Ishikawa (cell line): Measurements from ENCODE around the gene FBXO4.

Experiments
- CEBPB ChIP-seq: IDR thresholded peaks from 2 replicates; pipeline ENCODE4 v1.6.1; 2012
- CREB1 ChIP-seq: IDR thresholded peaks from 2 replicates; pipeline ENCODE4 v1.6.1; 2012; ENCODE audit warnings: low read depth
- EGR1 ChIP-seq: IDR thresholded peaks from 2 replicates; pipeline ENCODE4 v1.6.1; 2012
- EP300 ChIP-seq: IDR thresholded peaks from 2 replicates; pipeline ENCODE4 v1.6.1; 2012; ENCODE audit warnings: borderline replicate concordance
- FOXM1 ChIP-seq: IDR thresholded peaks from 2 replicates; pipeline ENCODE4 v1.6.1; 2012; ENCODE audit warnings: low read depth, borderline replicate concordance
- NFIC ChIP-seq: IDR thresholded peaks from 2 replicates; pipeline ENCODE4 v1.6.1; 2012
- RAD21 ChIP-seq: IDR thresholded peaks from 2 replicates; pipeline ENCODE4 v1.6.1; 2012; ENCODE audit warnings: low read depth
- REST ChIP-seq: IDR thresholded peaks from 2 replicates; pipeline ENCODE4 v1.6.1; 2012; ENCODE audit warnings: low read depth, mild to moderate bottlenecking
- TAF1 ChIP-seq: IDR thresholded peaks from 2 replicates; pipeline ENCODE4 v1.6.1; 2012; ENCODE audit warnings: low read depth, mild to moderate bottlenecking
- TCF12 ChIP-seq: IDR thresholded peaks from 2 replicates; pipeline ENCODE4 v1.6.1; 2012; ENCODE audit warnings: low read depth
- TEAD4 ChIP-seq: IDR thresholded peaks from 2 replicates; pipeline ENCODE4 v1.6.1; 2012
- YY1 ChIP-seq: IDR thresholded peaks from 2 replicates; pipeline ENCODE4 v1.6.1; 2012; ENCODE audit warnings: low read depth
- ZBTB7A ChIP-seq: IDR thresholded peaks from 2 replicates; pipeline ENCODE4 v1.6.1; 2012; ENCODE audit warnings: low read depth
- TF ChIP-seq, protein P1 (sequence below): IDR thresholded peaks from 2 replicates; pipeline ENCODE4 v1.6.1; 2012
- TF ChIP-seq, protein P2 (sequence below): IDR thresholded peaks from 2 replicates; pipeline ENCODE4 v1.6.1; 2012

FBXO4 gene

GRCh38 chr5:41945332-41945955, 20.4 kb downstream of the FBXO4 start:
- peak; percentile 72; the same call in 1 of the 2 replicates for TF ChIP-seq FOXM1
- TF ChIP-seq TCF12, result peak; percentile 86
- peak; percentile 58; the same call in 1 of the 2 replicates for TF ChIP-seq TEAD4
- peak; percentile 89 for TF ChIP-seq EP300
- TF ChIP-seq, protein P1, sequence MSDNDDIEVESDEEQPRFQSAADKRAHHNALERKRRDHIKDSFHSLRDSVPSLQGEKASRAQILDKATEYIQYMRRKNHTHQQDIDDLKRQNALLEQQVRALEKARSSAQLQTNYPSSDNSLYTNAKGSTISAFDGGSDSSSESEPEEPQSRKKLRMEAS, result peak; percentile 32
- 0 out of 2 replicates have a peak, but pooled peaks have one; percentile 5 for TF ChIP-seq CEBPB
- TF ChIP-seq NFIC, result peak; percentile 80

DNA sequence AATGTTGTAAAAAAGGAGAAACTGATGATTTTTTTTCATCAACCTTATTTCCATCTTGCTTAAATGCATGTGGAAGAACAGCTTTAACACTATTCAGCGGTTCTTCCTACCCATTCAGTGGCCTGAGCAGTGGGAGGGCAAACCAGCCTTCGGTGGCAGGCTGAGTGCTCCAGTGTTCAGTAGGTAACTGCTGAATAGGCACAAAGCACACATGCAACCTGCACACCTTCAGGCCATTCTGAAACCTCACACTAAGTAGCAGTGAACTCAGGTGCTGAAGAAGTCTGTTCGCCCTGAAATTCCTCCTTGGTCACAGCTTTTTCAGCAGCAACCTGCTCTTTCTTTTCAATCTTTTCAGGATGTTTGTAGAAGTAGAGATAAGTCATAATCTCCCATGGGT, 26.1 kb downstream of the FBXO4 start:
- TF ChIP-seq NFIC (no peak), TEAD4 (no peak), ZBTB7A (no peak), CREB1 (no peak), REST (no peak), TCF12 (no peak), CEBPB (no peak), FOXM1 (no peak), YY1 (no peak), EP300 (no peak), TAF1 (no peak), RAD21 (no peak)
- TF ChIP-seq, protein P1, result no peak
- TF ChIP-seq, protein P2, sequence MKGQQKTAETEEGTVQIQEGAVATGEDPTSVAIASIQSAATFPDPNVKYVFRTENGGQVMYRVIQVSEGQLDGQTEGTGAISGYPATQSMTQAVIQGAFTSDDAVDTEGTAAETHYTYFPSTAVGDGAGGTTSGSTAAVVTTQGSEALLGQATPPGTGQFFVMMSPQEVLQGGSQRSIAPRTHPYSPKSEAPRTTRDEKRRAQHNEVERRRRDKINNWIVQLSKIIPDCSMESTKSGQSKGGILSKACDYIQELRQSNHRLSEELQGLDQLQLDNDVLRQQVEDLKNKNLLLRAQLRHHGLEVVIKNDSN, result no peak

DNA sequence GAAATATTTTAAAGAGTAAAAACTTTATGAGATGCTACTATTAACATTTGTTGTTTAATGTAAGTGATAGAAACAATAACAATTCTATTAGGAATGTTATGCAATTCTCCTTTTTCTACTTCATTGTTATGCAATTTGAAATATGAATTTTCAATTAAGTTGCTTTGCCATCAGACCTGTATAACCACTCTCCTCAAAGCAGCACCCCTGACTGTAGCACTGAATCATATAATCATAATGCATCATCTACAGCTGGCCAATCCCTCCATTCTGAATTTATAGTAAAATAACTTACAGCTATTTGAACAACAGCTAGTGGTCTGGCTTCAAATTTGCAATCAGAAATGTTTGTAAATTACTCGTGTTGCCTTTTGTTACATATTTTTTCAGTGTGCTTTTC, 29.2 kb downstream of the FBXO4 start:
- TF ChIP-seq CREB1 (no peak), FOXM1 (no peak), TCF12 (no peak), REST (no peak), ZBTB7A (no peak), EP300 (no peak), YY1 (no peak), EGR1 (no peak)
- TF ChIP-seq, protein P2, result no peak

DNA sequence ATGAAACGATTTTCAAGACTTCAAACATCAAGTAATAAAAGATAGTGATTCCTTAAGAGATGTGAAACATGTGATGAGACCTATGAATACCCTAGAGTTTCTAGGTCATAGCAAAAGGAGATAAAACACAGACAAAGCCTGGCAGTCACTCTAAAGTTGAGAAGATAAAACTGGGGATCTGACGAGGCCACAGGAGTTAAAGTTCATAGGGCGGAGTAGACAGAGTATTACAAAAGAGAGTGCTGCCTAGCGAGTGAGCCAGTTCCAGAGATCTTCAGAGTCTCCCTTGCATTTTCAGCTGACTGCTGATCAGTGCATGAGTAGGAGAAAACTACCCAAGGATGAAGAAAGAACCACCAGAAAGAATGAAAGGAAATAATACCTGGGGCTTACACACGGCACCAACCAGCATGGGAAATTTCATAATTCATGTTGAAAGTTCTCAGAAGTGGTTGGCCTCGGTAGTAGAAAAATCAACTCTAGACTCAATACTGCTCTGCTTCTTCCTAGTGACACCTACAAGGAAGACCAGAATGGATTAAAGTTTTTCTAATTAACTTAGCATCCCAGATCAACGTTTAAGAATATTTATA, 30.4 kb downstream of the FBXO4 start:
- TF ChIP-seq CREB1 (no peak), TAF1 (no peak), FOXM1 (no peak), YY1 (no peak), REST (no peak), TEAD4 (no peak), NFIC (no peak), EGR1 (no peak), CEBPB (no peak), TCF12 (no peak), EP300 (no peak), RAD21 (no peak), ZBTB7A (no peak)
- TF ChIP-seq, protein P1, result no peak
- TF ChIP-seq, protein P2, result no peak
